ENCODE data around the gene ZFAND5.
A peak's percentile ranks its signal among the peaks of the same experiment; 100 is the strongest.

Gene ZFAND5

DNA sequence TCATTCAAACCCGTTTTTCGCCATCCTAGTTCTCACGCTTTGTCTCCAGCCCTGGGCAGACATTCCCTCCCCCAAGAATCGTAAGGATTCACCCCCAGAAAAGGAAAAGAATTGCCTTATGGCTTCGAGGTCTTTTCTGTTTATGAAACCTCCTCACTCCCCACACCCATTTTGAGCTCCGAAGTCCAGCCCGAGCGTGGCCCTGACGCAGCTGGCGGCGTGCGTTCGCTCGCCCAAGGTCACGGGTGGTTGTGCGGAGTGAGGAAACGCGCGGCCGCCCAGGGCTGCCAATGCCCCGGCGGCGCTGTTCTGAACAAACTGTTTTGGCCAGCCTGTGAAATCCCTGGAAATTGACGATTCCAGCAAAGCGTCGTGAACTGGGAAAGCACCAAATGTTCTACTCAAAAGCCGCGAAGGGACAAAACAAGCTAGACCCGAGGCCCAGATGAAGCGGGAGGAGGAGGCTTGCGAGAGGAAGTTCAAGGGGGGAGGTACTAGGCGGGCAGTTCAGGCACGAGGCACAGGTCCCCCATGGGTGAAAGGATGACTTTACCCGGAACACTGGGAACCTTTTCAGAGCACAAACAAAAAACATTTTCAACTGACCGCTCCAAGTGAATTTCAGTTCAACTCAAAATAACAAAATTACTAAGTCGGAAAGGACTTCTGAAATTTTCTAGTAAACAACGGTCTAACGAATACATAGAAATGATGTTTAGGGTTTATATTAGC, 683 bp upstream of the ZFAND5 start:
- Histone ChIP-seq H3K9me3 (ENCODE audit: control insufficient read depth, insufficient read depth, low read length) (no peaks in the 10 kb centered on the region), H3K79me2 (ENCODE audit: control insufficient read depth, low read length) (peaks cover 46% of the 10 kb centered on the region), H3K36me3 (ENCODE audit: control insufficient read depth, low read length) (peaks cover 32% of the 10 kb centered on the region), H3K4me1 (ENCODE audit: control insufficient read depth, low read length) (peaks cover 28% of the 10 kb centered on the region), H3K27ac (ENCODE audit: low read depth, low read length) (peak overlapping the region; percentile 71), H4K20me1 (ENCODE audit: control insufficient read depth, insufficient read depth, low read depth, low read length) (peaks cover 22% of the 10 kb centered on the region), H3K4me2 (ENCODE audit: low read length) (peak overlapping the region; percentile 100), H3K9me2 (replicated peaks; ENCODE audit: control insufficient read depth, low read length) (no peaks in the 10 kb centered on the region), H3F3A (ENCODE audit: control insufficient read depth, insufficient read depth) (no peaks in the 10 kb centered on the region), H3K4me3 (ENCODE audit: low read length) (peak overlapping the region; percentile 88), H3K27me3 (ENCODE audit: control insufficient read depth, low read length) (no peaks in the 10 kb centered on the region)
- no peak for TF ChIP-seq EZH2phosphoT487 (IDR thresholded peaks at IDR 0.05; ENCODE audit: borderline replicate concordance, low read length)
- TF ChIP-seq, protein P1, sequence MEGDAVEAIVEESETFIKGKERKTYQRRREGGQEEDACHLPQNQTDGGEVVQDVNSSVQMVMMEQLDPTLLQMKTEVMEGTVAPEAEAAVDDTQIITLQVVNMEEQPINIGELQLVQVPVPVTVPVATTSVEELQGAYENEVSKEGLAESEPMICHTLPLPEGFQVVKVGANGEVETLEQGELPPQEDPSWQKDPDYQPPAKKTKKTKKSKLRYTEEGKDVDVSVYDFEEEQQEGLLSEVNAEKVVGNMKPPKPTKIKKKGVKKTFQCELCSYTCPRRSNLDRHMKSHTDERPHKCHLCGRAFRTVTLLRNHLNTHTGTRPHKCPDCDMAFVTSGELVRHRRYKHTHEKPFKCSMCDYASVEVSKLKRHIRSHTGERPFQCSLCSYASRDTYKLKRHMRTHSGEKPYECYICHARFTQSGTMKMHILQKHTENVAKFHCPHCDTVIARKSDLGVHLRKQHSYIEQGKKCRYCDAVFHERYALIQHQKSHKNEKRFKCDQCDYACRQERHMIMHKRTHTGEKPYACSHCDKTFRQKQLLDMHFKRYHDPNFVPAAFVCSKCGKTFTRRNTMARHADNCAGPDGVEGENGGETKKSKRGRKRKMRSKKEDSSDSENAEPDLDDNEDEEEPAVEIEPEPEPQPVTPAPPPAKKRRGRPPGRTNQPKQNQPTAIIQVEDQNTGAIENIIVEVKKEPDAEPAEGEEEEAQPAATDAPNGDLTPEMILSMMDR (IDR thresholded peaks at IDR 0.05; ENCODE audit: low read depth, low read length, poor library complexity, severe bottlenecking): peak; percentile 31

DNA sequence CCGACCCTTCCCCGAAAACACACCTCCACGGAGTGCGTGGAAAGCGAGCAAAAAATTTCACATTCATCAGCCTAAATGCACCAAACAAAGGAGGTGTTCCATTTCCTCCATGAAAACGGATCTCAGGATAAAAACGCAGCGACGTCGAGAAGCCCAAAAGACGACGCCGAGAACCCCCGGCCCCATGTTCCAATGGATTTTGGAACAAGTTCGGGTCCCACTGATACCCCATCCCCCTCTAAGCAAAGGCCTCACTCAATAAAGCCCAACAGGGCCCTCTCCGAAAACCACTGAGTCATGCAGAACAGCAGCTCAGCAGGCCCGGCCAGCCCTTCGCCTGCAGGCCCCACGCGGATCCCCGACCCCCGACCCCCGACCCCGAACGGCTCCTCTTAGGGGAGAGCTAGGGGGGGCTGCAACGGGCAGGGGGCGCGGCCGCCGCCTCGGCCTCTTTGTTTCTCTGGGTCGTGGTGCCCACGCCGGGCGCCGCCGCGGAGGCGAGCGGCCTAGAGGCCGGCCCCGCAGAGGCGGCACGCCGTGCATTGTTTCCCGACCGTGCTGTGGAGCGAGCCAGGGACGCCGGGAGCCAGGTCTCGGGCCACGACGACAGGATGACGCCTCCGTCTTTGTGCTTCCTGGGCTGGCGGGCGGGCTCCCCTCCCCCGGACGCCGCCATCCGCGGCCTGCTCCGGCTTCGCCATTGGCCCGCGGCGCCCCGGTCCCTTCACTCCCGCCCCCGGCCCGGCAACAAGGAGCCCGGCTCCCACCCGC, 915 bp downstream of the ZFAND5 start:
- peak overlapping the region; percentile 71 for H3K27ac ChIP-seq (ENCODE audit: low read depth, low read length)
- peak overlapping the region; percentile 100 for H3K4me2 ChIP-seq (ENCODE audit: low read length)
- no peaks in the 10 kb centered on the region for H3F3A ChIP-seq (ENCODE audit: control insufficient read depth, insufficient read depth)
- H3K79me2 ChIP-seq (ENCODE audit: control insufficient read depth, low read length): peaks cover 62% of the 10 kb centered on the region
- H4K20me1 ChIP-seq (ENCODE audit: control insufficient read depth, insufficient read depth, low read depth, low read length): peaks cover 22% of the 10 kb centered on the region
- peaks cover 28% of the 10 kb centered on the region for H3K4me1 ChIP-seq (ENCODE audit: control insufficient read depth, low read length)
- peaks cover 48% of the 10 kb centered on the region for H3K36me3 ChIP-seq (ENCODE audit: control insufficient read depth, low read length)
- TF ChIP-seq, protein P1 (IDR thresholded peaks at IDR 0.05; ENCODE audit: low read depth, low read length, poor library complexity, severe bottlenecking): no peak
- no peak for TF ChIP-seq EZH2phosphoT487 (IDR thresholded peaks at IDR 0.05; ENCODE audit: borderline replicate concordance, low read length)
- H3K4me3 ChIP-seq (ENCODE audit: low read length): peak overlapping the region; percentile 88
- no peaks in the 10 kb centered on the region for H3K9me2 ChIP-seq (replicated peaks; ENCODE audit: control insufficient read depth, low read length)
- H3K27me3 ChIP-seq (ENCODE audit: control insufficient read depth, low read length): no peaks in the 10 kb centered on the region
- no peaks in the 10 kb centered on the region for H3K9me3 ChIP-seq (ENCODE audit: control insufficient read depth, insufficient read depth, low read length)

DNA sequence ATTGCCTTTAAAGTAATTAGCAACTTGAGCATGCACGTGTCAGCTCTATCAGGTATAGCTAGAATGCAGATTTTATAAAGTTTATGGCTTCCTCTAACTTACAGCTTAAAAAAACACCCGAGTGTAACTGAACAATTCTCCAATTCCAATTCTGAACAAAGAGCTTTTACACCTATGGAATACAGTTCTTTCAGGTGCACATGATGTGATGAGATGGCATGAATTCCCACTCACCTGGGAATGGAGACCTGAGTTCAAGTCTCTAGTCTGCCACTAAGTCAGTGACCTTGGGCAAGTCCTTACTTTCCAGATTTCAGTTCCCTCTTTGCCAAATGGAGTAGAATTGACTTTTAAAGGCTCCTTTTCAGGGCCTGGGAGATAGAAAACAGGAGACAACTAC, 1.8 kb downstream of the ZFAND5 start:
- H3K36me3 ChIP-seq (ENCODE audit: control insufficient read depth, low read length): peaks cover 57% of the 10 kb centered on the region

More for the DNA sequence above, 1.8 kb downstream of the ZFAND5 start:
- Histone ChIP-seq H3F3A (ENCODE audit: control insufficient read depth, insufficient read depth) (no peaks in the 10 kb centered on the region), H3K79me2 (ENCODE audit: control insufficient read depth, low read length) (peaks cover 71% of the 10 kb centered on the region), H3K27me3 (ENCODE audit: control insufficient read depth, low read length) (no peaks in the 10 kb centered on the region), H4K20me1 (ENCODE audit: control insufficient read depth, insufficient read depth, low read depth, low read length) (peaks cover 22% of the 10 kb centered on the region), H3K4me1 (ENCODE audit: control insufficient read depth, low read length) (peaks cover 28% of the 10 kb centered on the region), H3K4me2 (ENCODE audit: low read length) (peak overlapping the region; percentile 100), H3K27ac (ENCODE audit: low read depth, low read length) (no peak overlapping the region), H3K9me2 (replicated peaks; ENCODE audit: control insufficient read depth, low read length) (no peaks in the 10 kb centered on the region), H3K4me3 (ENCODE audit: low read length) (peak overlapping the region; percentile 88), H3K9me3 (ENCODE audit: control insufficient read depth, insufficient read depth, low read length) (no peaks in the 10 kb centered on the region)
- TF ChIP-seq, protein P1 (IDR thresholded peaks at IDR 0.05; ENCODE audit: low read depth, low read length, poor library complexity, severe bottlenecking): no peak
- TF ChIP-seq EZH2phosphoT487 (IDR thresholded peaks at IDR 0.05; ENCODE audit: borderline replicate concordance, low read length): no peak
